WI38 (cell line): ENCODE measurements around the gene TMPRSS9.

ENCODE experiments used
- H3K4me3 ChIP-seq: 2 replicates; pipeline ENCODE4 v1.5.1; 2011; ENCODE audit warnings: low read depth, mild to moderate bottlenecking, control low read depth, low read length
- TF ChIP-seq, protein P1 (sequence below): IDR thresholded peaks from 2 replicates; pipeline ENCODE4 v1.5.1; 2012; ENCODE audit warnings: low read depth, mild to moderate bottlenecking, control low read depth, low read length

TMPRSS9 gene

DNA sequence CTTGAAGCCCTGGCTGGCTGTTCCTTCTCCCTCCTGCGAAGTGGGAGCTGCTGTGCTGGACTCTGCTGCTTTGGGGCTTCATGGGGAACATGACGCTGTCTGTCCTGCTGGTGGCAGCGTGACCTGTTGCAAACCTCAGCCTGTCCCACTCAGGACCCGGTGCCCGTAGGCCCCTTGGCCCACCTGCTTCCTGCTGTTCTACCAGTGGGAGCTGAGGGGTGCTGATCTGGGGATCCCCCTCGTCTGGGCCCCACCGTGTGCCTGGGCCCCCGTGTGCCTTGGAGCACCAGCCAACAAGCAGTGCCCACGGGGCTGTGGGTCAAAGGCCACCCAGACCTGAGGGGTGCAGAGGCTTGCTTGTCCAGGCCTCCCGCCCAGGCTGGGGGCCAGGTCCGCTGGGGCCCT is 26.3 kb upstream of the TMPRSS9 start:
- H3K4me3 ChIP-seq, result no peak overlapping the region
- TF ChIP-seq, protein P1, sequence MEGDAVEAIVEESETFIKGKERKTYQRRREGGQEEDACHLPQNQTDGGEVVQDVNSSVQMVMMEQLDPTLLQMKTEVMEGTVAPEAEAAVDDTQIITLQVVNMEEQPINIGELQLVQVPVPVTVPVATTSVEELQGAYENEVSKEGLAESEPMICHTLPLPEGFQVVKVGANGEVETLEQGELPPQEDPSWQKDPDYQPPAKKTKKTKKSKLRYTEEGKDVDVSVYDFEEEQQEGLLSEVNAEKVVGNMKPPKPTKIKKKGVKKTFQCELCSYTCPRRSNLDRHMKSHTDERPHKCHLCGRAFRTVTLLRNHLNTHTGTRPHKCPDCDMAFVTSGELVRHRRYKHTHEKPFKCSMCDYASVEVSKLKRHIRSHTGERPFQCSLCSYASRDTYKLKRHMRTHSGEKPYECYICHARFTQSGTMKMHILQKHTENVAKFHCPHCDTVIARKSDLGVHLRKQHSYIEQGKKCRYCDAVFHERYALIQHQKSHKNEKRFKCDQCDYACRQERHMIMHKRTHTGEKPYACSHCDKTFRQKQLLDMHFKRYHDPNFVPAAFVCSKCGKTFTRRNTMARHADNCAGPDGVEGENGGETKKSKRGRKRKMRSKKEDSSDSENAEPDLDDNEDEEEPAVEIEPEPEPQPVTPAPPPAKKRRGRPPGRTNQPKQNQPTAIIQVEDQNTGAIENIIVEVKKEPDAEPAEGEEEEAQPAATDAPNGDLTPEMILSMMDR, result no peak

DNA sequence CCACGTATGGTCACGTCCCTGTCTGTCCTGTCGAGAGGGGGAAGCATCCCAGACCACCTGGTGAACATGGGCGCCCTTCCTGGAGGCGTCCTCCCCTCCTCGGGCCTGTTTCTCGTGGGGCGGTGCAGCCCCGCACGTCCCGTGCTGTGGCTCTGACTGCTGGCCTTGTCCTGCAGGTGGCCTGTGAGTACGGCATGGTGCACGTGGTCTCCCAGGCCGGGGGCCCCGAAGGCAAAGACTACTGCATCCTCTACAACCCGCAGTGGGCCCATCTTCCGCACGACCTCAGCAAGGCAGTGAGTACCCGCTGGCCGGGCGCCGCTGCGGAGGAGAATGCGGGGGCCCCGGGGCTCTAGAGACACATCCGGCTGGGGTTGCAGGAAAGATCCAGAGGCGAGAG is 25.6 kb upstream of the TMPRSS9 start:
- TF ChIP-seq, protein P1, result no peak
- no peak overlapping the region for H3K4me3 ChIP-seq

GRCh38 chr19:2334986-2335846 is 24.8 kb upstream of the TMPRSS9 start:
- TF ChIP-seq, protein P1, result no peak
- no peak overlapping the region for H3K4me3 ChIP-seq

DNA sequence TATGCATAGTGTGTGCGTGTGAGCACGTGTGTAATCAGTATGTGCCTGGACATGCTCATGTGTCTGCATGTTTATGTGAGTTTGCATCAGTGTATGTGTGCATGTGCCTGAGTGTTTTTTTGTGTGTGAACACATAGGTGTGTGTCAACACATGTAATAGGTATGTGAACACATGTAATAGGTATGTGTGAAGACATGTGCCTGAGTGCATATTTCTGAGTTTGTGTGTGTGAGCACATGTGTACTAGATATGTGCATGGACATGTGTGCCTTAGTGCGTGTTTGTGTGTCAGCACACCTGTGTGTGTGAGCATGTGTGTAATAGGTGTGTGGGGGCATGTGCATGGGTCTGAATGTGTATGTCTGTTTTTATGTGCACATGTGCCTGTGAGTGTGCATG is 24.2 kb upstream of the TMPRSS9 start:
- H3K4me3 ChIP-seq, result no peak overlapping the region
- TF ChIP-seq, protein P1, result no peak

DNA sequence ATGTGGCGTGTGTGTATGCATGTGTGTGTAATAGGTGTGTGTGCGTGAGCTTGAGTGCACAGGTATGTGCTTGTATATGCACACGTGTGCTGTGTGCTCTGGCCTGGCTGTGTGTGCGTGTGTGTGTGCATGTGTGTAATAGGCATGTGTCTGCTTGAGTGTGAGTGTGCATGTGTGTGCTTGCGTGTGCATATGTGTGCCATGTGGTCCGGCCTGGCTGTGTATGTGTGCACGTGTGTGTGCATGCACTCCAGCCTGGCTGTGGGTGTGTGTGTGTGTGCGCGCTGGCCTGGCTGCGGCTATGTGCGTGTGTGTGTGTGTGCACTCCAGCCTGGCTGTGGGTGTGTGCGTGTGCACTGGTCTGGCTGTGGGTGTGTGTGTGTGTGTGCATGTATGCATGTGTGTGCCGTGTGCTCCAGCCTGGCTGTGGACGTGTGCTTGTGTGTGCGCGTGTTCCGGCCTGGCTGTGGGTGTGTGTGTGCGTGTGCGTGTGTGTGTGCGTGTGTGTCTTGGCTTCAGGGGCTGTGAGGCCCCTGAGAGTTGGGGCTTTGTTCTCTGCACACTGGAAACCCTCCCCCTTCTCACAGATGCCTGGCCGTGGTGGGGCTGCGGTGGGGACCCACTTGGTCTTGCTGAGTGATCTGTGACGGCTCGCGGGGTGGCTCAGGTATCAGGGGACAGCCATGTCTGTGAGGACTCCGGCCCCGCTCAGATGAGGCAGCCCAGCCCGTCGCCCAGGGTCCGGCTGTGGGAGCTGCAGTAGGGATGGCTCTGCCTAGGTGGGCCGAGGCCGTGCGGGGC is 23.3 kb upstream of the TMPRSS9 start:
- no peak overlapping the region for H3K4me3 ChIP-seq
- TF ChIP-seq, protein P1, result no peak

DNA sequence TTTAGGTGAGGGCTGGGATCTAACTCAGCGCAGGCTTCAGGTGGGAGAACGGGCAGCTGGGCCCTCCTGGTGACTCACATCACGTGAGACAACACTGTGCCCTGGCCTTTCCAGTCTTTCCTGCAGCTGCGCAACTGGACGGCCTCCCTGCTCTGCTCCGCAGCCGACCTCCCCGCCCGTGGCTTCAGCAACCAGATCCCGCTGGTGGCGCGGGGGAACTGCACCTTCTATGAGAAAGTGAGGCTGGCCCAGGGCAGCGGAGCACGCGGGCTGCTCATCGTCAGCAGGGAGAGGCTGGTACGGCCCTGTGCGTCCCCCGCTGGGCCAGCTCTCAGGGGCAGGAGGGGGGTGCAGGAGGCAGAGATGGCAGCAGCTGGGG is 22.7 kb upstream of the TMPRSS9 start:
- TF ChIP-seq, protein P1, result no peak
- no peak overlapping the region for H3K4me3 ChIP-seq

DNA sequence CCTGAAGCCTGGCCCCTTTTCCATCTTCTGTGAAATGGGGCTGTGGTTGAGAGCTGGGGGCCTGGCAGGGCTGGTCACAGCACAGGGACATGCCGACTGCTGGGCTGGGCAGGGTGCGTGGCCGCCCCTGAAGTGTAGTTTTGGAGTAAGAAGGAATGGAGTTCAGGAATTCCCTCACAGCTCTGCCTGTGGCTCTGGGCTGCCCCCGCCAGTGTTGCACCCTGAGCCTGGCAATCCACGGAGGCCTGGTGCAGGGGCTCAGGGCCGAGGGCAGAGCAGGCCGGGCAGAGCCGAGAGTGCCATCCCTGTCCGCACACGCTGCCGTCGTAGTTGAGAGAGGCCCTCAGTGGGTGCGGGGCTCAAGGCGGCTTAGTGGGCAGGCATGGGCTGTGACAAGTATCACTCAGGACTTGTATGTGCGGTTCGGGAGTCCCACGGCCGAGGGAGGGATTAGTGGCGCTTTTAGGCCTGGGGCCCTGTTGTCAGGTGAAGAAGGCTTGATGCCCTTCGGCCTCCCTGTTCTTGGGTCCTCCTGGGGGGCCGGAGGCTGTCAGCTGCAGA is 21.9 kb upstream of the TMPRSS9 start:
- no peak overlapping the region for H3K4me3 ChIP-seq
- TF ChIP-seq, protein P1, result no peak
